Measurements from ENCODE around the gene CALCOCO1.

DNA sequence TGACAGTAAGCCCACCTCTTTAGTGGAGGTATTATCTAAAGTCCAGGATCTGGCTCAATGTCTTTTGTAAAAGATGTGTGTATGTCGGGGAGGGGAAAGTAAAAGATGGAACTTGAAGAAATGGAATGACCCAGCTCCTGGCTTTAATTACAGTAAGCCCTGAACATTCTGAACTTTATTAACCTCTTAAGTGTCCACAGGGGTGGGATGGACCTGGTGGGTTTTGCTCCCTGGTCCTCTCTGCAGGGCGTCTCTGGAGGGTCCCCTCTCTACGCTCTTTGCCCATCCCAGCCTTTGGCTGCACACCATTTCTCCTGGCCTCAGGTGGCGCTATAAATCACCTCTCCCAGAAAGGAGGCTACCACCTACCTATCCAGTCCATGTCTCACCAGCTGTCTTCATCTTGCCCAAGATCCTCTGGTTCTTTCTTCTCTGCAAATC lies 28.2 kb upstream of the CALCOCO1 start:
- TF ChIP-seq, protein P1, sequence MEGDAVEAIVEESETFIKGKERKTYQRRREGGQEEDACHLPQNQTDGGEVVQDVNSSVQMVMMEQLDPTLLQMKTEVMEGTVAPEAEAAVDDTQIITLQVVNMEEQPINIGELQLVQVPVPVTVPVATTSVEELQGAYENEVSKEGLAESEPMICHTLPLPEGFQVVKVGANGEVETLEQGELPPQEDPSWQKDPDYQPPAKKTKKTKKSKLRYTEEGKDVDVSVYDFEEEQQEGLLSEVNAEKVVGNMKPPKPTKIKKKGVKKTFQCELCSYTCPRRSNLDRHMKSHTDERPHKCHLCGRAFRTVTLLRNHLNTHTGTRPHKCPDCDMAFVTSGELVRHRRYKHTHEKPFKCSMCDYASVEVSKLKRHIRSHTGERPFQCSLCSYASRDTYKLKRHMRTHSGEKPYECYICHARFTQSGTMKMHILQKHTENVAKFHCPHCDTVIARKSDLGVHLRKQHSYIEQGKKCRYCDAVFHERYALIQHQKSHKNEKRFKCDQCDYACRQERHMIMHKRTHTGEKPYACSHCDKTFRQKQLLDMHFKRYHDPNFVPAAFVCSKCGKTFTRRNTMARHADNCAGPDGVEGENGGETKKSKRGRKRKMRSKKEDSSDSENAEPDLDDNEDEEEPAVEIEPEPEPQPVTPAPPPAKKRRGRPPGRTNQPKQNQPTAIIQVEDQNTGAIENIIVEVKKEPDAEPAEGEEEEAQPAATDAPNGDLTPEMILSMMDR (IDR thresholded peaks at IDR 0.05; ENCODE audit: insufficient read depth, low read length), result no peak
- TF ChIP-seq, protein P2, sequence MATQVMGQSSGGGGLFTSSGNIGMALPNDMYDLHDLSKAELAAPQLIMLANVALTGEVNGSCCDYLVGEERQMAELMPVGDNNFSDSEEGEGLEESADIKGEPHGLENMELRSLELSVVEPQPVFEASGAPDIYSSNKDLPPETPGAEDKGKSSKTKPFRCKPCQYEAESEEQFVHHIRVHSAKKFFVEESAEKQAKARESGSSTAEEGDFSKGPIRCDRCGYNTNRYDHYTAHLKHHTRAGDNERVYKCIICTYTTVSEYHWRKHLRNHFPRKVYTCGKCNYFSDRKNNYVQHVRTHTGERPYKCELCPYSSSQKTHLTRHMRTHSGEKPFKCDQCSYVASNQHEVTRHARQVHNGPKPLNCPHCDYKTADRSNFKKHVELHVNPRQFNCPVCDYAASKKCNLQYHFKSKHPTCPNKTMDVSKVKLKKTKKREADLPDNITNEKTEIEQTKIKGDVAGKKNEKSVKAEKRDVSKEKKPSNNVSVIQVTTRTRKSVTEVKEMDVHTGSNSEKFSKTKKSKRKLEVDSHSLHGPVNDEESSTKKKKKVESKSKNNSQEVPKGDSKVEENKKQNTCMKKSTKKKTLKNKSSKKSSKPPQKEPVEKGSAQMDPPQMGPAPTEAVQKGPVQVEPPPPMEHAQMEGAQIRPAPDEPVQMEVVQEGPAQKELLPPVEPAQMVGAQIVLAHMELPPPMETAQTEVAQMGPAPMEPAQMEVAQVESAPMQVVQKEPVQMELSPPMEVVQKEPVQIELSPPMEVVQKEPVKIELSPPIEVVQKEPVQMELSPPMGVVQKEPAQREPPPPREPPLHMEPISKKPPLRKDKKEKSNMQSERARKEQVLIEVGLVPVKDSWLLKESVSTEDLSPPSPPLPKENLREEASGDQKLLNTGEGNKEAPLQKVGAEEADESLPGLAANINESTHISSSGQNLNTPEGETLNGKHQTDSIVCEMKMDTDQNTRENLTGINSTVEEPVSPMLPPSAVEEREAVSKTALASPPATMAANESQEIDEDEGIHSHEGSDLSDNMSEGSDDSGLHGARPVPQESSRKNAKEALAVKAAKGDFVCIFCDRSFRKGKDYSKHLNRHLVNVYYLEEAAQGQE (IDR thresholded peaks at IDR 0.05; ENCODE audit: insufficient replicate concordance, low read depth), result no peak
